Ishikawa (cell line): ENCODE results near the gene DNAL1.

Source experiments
- CEBPB ChIP-seq: IDR thresholded peaks from 2 replicates; pipeline ENCODE4 v1.6.1; 2012
- CREB1 ChIP-seq: IDR thresholded peaks from 2 replicates; pipeline ENCODE4 v1.6.1; 2012; ENCODE audit warnings: low read depth
- EGR1 ChIP-seq: IDR thresholded peaks from 2 replicates; pipeline ENCODE4 v1.6.1; 2012
- EP300 ChIP-seq: IDR thresholded peaks from 2 replicates; pipeline ENCODE4 v1.6.1; 2012; ENCODE audit warnings: borderline replicate concordance
- FOXM1 ChIP-seq: IDR thresholded peaks from 2 replicates; pipeline ENCODE4 v1.6.1; 2012; ENCODE audit warnings: low read depth, borderline replicate concordance
- MAX ChIP-seq: IDR thresholded peaks from 2 replicates; pipeline ENCODE4 v1.6.1; 2012
- NFIC ChIP-seq: IDR thresholded peaks from 2 replicates; pipeline ENCODE4 v1.6.1; 2012
- RAD21 ChIP-seq: IDR thresholded peaks from 2 replicates; pipeline ENCODE4 v1.6.1; 2012; ENCODE audit warnings: low read depth
- TAF1 ChIP-seq: IDR thresholded peaks from 2 replicates; pipeline ENCODE4 v1.6.1; 2012; ENCODE audit warnings: low read depth, mild to moderate bottlenecking
- TCF12 ChIP-seq: IDR thresholded peaks from 2 replicates; pipeline ENCODE4 v1.6.1; 2012; ENCODE audit warnings: low read depth
- TEAD4 ChIP-seq: IDR thresholded peaks from 2 replicates; pipeline ENCODE4 v1.6.1; 2012
- YY1 ChIP-seq: IDR thresholded peaks from 2 replicates; pipeline ENCODE4 v1.6.1; 2012; ENCODE audit warnings: low read depth
- ZBTB7A ChIP-seq: IDR thresholded peaks from 2 replicates; pipeline ENCODE4 v1.6.1; 2012; ENCODE audit warnings: low read depth
- TF ChIP-seq, protein P1 (sequence below): IDR thresholded peaks from 2 replicates; pipeline ENCODE4 v1.6.1; 2012
- TF ChIP-seq, protein P2 (sequence below): IDR thresholded peaks from 2 replicates; pipeline ENCODE4 v1.6.1; 2012; ENCODE audit warnings: low read depth, mild to moderate bottlenecking

The DNAL1 gene

DNA sequence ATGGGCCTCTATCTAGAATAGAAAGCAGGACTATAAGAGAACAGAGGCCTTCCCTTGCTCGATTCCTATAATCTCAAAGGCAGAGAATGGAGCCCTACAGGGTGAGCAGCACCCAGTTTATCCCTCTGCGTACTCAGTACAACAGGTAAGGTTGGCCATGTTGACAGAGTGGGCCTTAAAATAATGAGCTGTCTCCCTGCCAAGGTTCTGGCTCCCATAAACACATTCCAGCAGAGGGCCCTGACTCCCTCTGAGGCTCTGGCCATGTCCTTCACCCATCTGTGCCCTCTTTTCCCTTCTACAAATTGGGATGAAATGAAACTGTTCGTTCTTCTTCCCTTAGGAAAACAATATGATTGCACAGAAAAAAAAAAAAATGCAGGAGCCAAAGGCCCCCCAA is 86.3 kb downstream of the DNAL1 start:
- TF ChIP-seq CREB1 (no peak), CEBPB (no peak), EP300 (no peak), YY1 (no peak), MAX (no peak), ZBTB7A (no peak)
- TF ChIP-seq, protein P1, sequence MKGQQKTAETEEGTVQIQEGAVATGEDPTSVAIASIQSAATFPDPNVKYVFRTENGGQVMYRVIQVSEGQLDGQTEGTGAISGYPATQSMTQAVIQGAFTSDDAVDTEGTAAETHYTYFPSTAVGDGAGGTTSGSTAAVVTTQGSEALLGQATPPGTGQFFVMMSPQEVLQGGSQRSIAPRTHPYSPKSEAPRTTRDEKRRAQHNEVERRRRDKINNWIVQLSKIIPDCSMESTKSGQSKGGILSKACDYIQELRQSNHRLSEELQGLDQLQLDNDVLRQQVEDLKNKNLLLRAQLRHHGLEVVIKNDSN = no peak

- TF ChIP-seq EP300 = no peak
- no peak for TF ChIP-seq TEAD4
- TF ChIP-seq, protein P2, sequence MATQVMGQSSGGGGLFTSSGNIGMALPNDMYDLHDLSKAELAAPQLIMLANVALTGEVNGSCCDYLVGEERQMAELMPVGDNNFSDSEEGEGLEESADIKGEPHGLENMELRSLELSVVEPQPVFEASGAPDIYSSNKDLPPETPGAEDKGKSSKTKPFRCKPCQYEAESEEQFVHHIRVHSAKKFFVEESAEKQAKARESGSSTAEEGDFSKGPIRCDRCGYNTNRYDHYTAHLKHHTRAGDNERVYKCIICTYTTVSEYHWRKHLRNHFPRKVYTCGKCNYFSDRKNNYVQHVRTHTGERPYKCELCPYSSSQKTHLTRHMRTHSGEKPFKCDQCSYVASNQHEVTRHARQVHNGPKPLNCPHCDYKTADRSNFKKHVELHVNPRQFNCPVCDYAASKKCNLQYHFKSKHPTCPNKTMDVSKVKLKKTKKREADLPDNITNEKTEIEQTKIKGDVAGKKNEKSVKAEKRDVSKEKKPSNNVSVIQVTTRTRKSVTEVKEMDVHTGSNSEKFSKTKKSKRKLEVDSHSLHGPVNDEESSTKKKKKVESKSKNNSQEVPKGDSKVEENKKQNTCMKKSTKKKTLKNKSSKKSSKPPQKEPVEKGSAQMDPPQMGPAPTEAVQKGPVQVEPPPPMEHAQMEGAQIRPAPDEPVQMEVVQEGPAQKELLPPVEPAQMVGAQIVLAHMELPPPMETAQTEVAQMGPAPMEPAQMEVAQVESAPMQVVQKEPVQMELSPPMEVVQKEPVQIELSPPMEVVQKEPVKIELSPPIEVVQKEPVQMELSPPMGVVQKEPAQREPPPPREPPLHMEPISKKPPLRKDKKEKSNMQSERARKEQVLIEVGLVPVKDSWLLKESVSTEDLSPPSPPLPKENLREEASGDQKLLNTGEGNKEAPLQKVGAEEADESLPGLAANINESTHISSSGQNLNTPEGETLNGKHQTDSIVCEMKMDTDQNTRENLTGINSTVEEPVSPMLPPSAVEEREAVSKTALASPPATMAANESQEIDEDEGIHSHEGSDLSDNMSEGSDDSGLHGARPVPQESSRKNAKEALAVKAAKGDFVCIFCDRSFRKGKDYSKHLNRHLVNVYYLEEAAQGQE = no peak
- TF ChIP-seq NFIC = no peak
- TF ChIP-seq YY1 = no peak
- TF ChIP-seq, protein P1 = no peak
- no peak for TF ChIP-seq CREB1
- no peak for TF ChIP-seq ZBTB7A
Observed at GRCh38 chr14:73732006-73732405, 87.2 kb downstream of the DNAL1 start.

DNA sequence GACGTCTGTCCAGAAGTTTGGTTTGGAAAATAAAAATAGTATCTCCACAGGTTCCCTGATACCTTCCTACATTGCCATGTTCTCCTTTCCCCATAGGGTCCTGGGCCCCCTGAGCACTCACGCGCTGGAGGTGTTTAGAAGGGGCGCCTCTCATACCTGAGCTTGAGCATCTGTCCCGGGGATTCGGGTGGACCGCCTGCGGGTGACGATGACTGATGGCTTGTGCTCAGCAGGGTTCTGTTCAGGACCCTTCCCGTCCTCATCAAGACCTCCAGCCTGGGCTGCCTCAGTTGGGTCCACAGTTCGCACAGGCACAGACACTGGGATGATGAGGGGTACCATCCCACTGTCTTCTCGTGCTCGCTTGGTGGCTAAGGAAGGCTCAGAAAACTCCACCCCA is 92.1 kb downstream of the DNAL1 start:
- TF ChIP-seq, protein P1 = no peak
- TF ChIP-seq NFIC = no peak
- TF ChIP-seq, protein P2 = no peak

DNA sequence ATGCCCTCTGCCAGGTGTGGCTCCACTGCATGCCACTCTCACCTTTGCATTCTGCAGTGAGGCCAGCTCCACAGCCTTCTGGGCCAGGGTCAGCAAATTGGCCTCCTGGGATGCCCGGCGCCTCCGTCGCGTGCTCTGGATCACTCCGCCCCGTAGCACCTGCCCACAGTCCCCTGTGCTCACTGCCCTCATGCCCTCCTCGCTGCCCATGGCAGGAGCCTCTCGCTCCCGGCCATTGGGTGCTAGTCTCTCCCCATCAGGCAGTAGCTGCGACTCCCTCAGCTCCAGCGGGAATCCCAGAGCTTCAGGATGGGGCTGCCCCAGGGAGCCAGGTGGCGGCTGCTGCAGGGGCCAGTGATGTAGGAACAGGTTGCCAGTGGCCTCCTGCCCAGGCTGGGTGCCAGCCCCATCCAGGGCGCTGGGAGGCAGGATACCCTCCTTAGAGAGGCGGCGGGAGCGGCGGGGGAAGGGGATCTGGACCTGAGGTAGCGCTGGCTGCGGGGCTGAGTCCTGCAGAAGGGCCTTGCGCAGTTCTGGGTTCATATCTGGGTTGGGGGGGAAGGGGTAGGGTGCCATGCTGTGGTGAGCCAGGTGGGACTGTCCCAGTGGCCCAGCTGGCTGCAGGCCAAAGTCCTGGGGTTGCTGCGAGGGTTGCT is 93.9 kb downstream of the DNAL1 start:
- TF ChIP-seq EGR1 (no peak), ZBTB7A (no peak), NFIC (no peak), RAD21 (no peak), YY1 (no peak), EP300 (no peak), CEBPB (no peak), MAX (no peak), TEAD4 (no peak), FOXM1 (no peak), TCF12 (no peak), CREB1 (no peak), TAF1 (no peak)
- TF ChIP-seq, protein P2 = no peak
- TF ChIP-seq, protein P1 = no peak
